Gastroesophageal sphincter (tissue), 3 donors: ENCODE data around the gene ZNF576.

ENCODE experiments used
- POLR2A ChIP-seq, 2 donors: fragments of 450-650 bp; IDR thresholded peaks; one replicate each; pipeline ENCODE4 v1.6.1; 2017; ENCODE audit warnings: antibody characterized with exemption in 2 of 2, mild to moderate bottlenecking in 2 of 2, moderate library complexity in 1 of 2
- TF ChIP-seq, protein P1 (sequence below), 4 experiments: fragments of 200-600 bp in 2 of 4; fragments of 450-650 bp in 2 of 4; sonication (generic) in 1 of 4; IDR thresholded peaks; one replicate each; pipeline ENCODE4 v1.5.1; 2017 to 2019; ENCODE audit warnings: antibody characterized with exemption in 4 of 4, mild to moderate bottlenecking in 2 of 4, moderate library complexity in 2 of 4

DNA sequence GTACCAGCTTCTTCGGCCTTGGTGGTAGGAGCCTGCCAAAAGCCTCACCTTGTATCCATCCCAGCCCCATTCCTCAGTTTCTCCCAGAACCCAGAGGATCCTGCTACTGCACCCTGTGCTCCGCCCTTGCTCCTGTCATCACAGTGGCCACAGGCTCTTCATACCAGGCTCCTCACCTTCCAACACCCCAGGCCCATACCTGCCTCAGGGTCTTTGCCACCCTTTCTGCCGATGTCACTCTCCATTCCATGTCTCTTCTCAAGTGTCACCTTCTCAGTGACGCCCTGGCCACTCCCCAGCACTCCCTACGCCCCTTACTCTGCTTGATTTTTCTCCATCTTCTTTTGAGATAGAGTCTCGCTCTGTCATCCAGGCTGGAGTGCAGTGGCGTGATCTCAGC is 13.5 kb downstream of the ZNF576 start:
- TF ChIP-seq, protein P1, sequence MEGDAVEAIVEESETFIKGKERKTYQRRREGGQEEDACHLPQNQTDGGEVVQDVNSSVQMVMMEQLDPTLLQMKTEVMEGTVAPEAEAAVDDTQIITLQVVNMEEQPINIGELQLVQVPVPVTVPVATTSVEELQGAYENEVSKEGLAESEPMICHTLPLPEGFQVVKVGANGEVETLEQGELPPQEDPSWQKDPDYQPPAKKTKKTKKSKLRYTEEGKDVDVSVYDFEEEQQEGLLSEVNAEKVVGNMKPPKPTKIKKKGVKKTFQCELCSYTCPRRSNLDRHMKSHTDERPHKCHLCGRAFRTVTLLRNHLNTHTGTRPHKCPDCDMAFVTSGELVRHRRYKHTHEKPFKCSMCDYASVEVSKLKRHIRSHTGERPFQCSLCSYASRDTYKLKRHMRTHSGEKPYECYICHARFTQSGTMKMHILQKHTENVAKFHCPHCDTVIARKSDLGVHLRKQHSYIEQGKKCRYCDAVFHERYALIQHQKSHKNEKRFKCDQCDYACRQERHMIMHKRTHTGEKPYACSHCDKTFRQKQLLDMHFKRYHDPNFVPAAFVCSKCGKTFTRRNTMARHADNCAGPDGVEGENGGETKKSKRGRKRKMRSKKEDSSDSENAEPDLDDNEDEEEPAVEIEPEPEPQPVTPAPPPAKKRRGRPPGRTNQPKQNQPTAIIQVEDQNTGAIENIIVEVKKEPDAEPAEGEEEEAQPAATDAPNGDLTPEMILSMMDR (IDR thresholded peaks at IDR 0.05), result no peak
- no peak for TF ChIP-seq POLR2A (IDR thresholded peaks at IDR 0.05)
